Measurements from ENCODE around the gene LRP1. TPM values are rescaled to one million over a fixed set of nuclear protein-coding genes. Genes with fewer than 3 reads are reported as not detected.
A peak's percentile ranks its signal among the peaks of the same experiment; 100 is the strongest.

Gene LRP1
- total and polyA plus RNA-seq, 2 experiments from 2014 or later: 47.8 to 76.8 TPM

GRCh38 chr12:57242691-57243454 is 114.6 kb downstream of the LRP1 start:
- no peaks in the 10 kb centered on the region for H3K36me3 ChIP-seq (replicated peaks; ENCODE audit: insufficient read depth, low read depth)
- H3K4me2 ChIP-seq: peak overlapping the region; percentile 100
- TF ChIP-seq CTCF (IDR thresholded peaks at IDR 0.05; ENCODE audit: poor library complexity): peak; percentile 82
- peak; percentile 67 for TF ChIP-seq EZH2 (IDR thresholded peaks at IDR 0.05; ENCODE audit: borderline replicate concordance)
- no peak for TF ChIP-seq EZH2phosphoT487 (IDR thresholded peaks at IDR 0.05; ENCODE audit: low read depth, severe bottlenecking, unreplicated experiment)
- peaks cover 50% of the 10 kb centered on the region for H3K27me3 ChIP-seq
- 2% methylated on average over 36 of the region's 45 CpGs for WGBS (ENCODE audit: low lambda C conversion rate, missing lambda C conversion rate)
- H3K4me3 ChIP-seq: peak overlapping the region; percentile 71
- peaks cover 56% of the 10 kb centered on the region for H3K4me1 ChIP-seq (ENCODE audit: insufficient read depth)
- peaks cover 5% of the 10 kb centered on the region for H4K20me1 ChIP-seq (ENCODE audit: insufficient read depth, poor library complexity, severe bottlenecking)
- H2AFZ ChIP-seq: peak overlapping the region; percentile 44
- no peaks in the 10 kb centered on the region for H3K9me2 ChIP-seq (replicated peaks; ENCODE audit: insufficient read depth)
- no peak overlapping the region for H3K27ac ChIP-seq
- no peaks in the 10 kb centered on the region for H3K9me3 ChIP-seq (ENCODE audit: low read depth)
- no peaks in the 10 kb centered on the region for H3K79me2 ChIP-seq
- DNase-seq (ENCODE audit: low spot score): peak; percentile 82

GRCh38 chr12:57243521-57244311 is 115.4 kb downstream of the LRP1 start:
- Histone ChIP-seq H3K79me2 (no peaks in the 10 kb centered on the region), H3K27ac (no peak overlapping the region), H3K36me3 (replicated peaks; ENCODE audit: insufficient read depth, low read depth) (no peaks in the 10 kb centered on the region), H3K27me3 (peaks cover 42% of the 10 kb centered on the region), H2AFZ (peak overlapping the region; percentile 44), H3K9me3 (ENCODE audit: low read depth) (no peaks in the 10 kb centered on the region), H4K20me1 (ENCODE audit: insufficient read depth, poor library complexity, severe bottlenecking) (peaks cover 5% of the 10 kb centered on the region), H3K9me2 (replicated peaks; ENCODE audit: insufficient read depth) (no peaks in the 10 kb centered on the region), H3K4me1 (ENCODE audit: insufficient read depth) (peaks cover 48% of the 10 kb centered on the region), H3K4me2 (peak overlapping the region; percentile 100), H3K4me3 (peak overlapping the region; percentile 71)
- TF ChIP-seq EZH2 (IDR thresholded peaks at IDR 0.05; ENCODE audit: borderline replicate concordance) (no peak), CTCF (IDR thresholded peaks at IDR 0.05; ENCODE audit: poor library complexity) (peak; percentile 93), EZH2phosphoT487 (IDR thresholded peaks at IDR 0.05; ENCODE audit: low read depth, severe bottlenecking, unreplicated experiment) (no peak)
- WGBS (ENCODE audit: low lambda C conversion rate, missing lambda C conversion rate): 21% methylated on average over 39 of the region's 41 CpGs
- peak; percentile 88 for DNase-seq (ENCODE audit: low spot score)

- 78% methylated on average over 6 of the region's 6 CpGs for WGBS (ENCODE audit: low lambda C conversion rate, missing lambda C conversion rate)
- H3K4me1 ChIP-seq (ENCODE audit: insufficient read depth): peaks cover 44% of the 10 kb centered on the region
These were observed 116.0 kb downstream of the LRP1 start for GRCh38 chr12:57244312-57244696.

GRCh38 chr12:57247041-57247440 is 118.8 kb downstream of the LRP1 start:
- 93% methylated on average over 1 of the region's 1 CpG for WGBS (ENCODE audit: low lambda C conversion rate, missing lambda C conversion rate)

More at GRCh38 chr12:57244312-57244696, 116.0 kb downstream of the LRP1 start:
- Histone ChIP-seq H4K20me1 (ENCODE audit: insufficient read depth, poor library complexity, severe bottlenecking) (peaks cover 5% of the 10 kb centered on the region), H3K9me3 (ENCODE audit: low read depth) (no peaks in the 10 kb centered on the region), H3K79me2 (no peaks in the 10 kb centered on the region), H2AFZ (no peak overlapping the region), H3K27ac (no peak overlapping the region), H3K27me3 (peaks cover 38% of the 10 kb centered on the region), H3K9me2 (replicated peaks; ENCODE audit: insufficient read depth) (no peaks in the 10 kb centered on the region), H3K4me3 (no peak overlapping the region), H3K4me2 (no peak overlapping the region), H3K36me3 (replicated peaks; ENCODE audit: insufficient read depth, low read depth) (no peaks in the 10 kb centered on the region)
- no peak for TF ChIP-seq EZH2phosphoT487 (IDR thresholded peaks at IDR 0.05; ENCODE audit: low read depth, severe bottlenecking, unreplicated experiment)
- no peak for DNase-seq (ENCODE audit: low spot score)

More at GRCh38 chr12:57247041-57247440, 118.8 kb downstream of the LRP1 start:
- Histone ChIP-seq H3K27me3 (peaks cover 12% of the 10 kb centered on the region), H2AFZ (no peak overlapping the region), H3K36me3 (replicated peaks; ENCODE audit: insufficient read depth, low read depth) (no peaks in the 10 kb centered on the region), H3K9me2 (replicated peaks; ENCODE audit: insufficient read depth) (no peaks in the 10 kb centered on the region), H3K27ac (no peak overlapping the region), H4K20me1 (ENCODE audit: insufficient read depth, poor library complexity, severe bottlenecking) (peaks cover 3% of the 10 kb centered on the region), H3K4me1 (ENCODE audit: insufficient read depth) (peaks cover 18% of the 10 kb centered on the region), H3K79me2 (no peaks in the 10 kb centered on the region), H3K4me2 (no peak overlapping the region), H3K9me3 (ENCODE audit: low read depth) (no peaks in the 10 kb centered on the region), H3K4me3 (no peak overlapping the region)
- TF ChIP-seq CTCF (IDR thresholded peaks at IDR 0.05; ENCODE audit: poor library complexity) (no peak), EZH2phosphoT487 (IDR thresholded peaks at IDR 0.05; ENCODE audit: low read depth, severe bottlenecking, unreplicated experiment) (no peak), EZH2 (IDR thresholded peaks at IDR 0.05; ENCODE audit: borderline replicate concordance) (no peak)
- no peak for DNase-seq (ENCODE audit: low spot score)
